ENCODE results near the gene PCDHGB5.
"Not testable (repeated sequence)": the region's sequence is repeated elsewhere in the genome, so short reads cannot be mapped to it uniquely, and the experiment has no call there.

PCDHGB5 gene

DNA sequence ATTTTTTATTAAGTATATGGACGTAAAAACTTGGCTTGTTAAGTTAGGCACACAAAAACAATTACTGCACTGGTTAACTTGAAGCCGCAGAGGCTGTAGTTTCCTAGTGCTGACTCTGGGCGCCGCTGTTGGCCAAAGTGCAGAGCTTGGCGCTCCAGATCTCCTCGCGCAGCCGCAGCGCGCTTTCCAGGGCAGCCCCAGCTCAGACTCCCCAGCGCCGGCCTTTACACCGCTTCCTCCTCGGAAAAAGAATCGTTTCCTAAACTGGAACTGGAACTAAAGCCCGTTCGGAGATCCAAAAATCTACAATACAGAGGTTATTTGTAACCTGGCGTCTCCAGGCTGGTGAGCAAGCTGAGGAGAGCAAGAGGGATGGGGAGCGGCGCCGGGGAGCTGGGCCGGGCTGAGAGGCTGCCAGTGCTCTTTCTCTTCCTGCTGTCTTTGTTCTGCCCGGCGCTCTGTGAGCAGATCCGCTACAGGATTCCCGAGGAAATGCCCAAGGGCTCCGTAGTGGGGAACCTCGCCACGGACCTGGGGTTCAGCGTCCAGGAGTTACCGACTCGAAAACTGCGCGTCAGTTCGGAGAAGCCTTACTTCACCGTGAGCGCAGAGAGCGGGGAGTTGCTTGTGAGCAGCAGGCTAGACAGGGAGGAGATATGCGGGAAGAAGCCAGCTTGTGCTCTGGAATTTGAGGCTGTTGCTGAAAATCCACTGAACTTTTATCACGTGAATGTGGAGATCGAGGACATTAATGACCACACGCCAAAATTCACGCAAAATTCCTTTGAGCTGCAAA lies at the start of gene PCDHGB5:
Gene PCDHGB5, plus strand, starts transcription at position 192 of the 796 bp plus-strand sequence. Its CDS starts 181 bp downstream, at position 373.
- DNase-seq (ENCODE audit: low spot score): peak; percentile 39

GRCh38 chr5:141349917-141350619 lies 47.7 kb upstream of the PCDHGB5 start, which contains the start of gene PCDHGB1:
Gene PCDHGB1 (plus strand): TSS chr5:141350099. CDS start chr5:141350261, 162 bp downstream.
- DNase-seq (ENCODE audit: low spot score): peak; percentile 68

GRCh38 chr5:141351591-141351990 lies 46.2 kb upstream of the PCDHGB5 start:
- DNase-seq (ENCODE audit: low spot score): no peak

DNA sequence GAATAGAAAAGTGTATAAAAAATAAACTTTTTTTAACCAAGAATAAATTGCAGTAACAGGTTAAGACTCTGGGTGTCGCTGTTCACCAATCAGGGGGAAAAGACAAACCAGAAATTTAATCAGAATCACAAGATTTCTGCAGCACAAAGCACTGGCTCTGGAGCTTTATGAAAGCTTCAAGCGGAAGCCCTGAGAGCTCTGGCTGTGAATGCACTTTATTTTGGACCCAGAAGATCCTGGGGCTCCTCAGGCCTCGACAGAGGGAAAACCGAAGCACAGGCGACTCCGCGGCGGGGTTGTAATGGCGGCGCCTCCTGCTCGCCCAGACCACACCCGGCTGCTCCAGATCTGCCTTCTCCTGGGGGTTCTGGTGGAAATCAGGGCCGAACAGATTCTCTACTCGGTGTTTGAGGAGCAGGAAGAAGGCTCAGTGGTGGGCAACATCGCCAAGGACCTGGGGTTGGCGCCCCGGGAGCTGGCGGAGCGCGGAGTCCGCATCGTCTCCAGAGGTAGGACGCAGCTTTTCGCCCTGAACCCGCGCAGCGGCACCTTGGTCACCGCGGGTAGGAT lies 42.8 kb upstream of the PCDHGB5 start, which contains the start of gene PCDHGA4:
Gene PCDHGA4, plus strand, starts transcription at position 122 of the 570 bp plus-strand sequence. Its CDS starts 87 bp downstream, at position 209.
- peak; percentile 48 for DNase-seq (ENCODE audit: low spot score)

DNA sequence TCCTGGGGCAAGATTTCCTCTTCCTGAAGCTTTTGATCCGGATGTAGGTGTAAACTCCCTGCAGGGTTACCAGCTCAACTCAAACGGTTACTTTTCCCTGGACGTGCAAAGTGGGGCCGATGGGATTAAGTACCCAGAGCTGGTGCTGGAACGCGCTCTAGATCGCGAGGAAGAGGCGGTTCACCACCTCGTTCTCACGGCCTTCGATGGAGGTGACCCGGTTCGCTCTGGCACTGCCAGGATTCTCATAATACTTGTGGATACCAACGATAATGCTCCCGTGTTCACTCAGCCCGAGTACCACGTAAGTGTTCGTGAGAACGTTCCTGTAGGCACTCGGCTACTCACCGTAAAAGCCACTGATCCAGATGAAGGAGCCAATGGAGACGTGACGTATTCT lies 42.1 kb upstream of the PCDHGB5 start:
- no peak for DNase-seq (ENCODE audit: low spot score)

DNA sequence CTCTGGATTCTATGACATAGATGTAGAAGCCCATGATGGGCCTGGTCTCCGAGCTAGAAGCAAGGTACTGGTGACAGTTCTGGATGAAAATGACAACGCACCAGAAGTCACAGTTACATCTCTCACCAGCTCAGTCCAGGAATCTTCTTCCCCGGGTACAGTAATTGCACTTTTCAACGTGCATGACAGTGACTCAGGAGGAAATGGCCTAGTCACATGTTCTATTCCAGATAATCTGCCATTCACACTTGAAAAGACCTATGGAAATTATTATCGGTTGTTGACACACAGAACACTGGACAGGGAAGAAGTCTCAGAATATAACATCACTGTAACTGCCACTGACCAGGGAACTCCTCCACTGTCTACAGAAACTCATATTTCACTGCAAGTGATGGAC lies 41.6 kb upstream of the PCDHGB5 start:
- no peak for DNase-seq (ENCODE audit: low spot score)

DNA sequence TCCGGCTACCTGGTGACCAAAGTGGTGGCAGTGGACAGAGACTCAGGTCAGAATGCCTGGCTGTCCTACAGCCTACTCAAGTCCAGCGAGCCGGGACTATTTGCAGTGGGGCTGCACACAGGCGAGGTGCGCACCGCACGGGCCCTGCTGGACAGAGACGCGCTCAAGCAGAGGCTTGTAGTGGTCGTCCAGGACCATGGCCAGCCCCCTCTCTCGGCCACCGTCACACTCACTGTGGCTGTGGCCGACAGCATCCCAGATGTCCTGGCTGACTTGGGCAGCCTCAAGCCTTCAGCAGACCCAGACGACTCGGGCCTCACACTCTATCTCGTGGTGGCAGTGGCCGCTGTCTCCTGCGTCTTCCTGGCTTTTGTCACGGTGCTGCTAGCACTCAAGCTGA lies 40.8 kb upstream of the PCDHGB5 start:
- no peak for DNase-seq (ENCODE audit: low spot score)

DNA sequence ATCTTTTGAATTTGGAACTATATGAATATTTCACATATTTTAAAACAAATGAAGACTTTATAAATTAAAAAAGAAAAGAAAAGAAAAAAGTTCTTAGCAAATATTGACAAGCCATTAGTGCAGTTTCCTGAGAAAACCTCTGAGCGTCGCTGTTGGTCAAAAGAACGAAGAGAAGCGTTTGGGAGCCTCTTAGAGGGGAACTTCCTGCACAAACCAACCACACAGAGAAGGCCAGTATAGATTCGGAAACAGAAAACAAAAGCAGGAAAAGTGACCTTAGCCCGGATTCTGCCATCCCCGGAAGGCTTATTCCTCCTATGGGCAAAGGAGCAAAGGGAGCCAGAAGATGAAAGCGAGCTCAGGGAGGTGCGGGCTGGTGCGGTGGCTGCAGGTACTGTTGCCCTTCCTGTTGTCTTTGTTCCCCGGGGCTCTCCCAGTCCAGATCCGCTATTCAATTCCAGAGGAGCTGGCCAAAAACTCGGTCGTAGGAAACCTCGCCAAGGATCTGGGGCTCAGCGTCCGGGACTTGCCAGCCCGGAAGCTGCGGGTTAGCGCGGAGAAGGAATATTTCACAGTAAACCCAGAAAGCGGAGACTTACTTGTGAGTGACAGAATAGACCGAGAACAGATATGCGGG lies 37.8 kb upstream of the PCDHGB5 start, which contains the start of gene PCDHGB2:
Gene PCDHGB2, plus strand, starts transcription at position 205 of the 637 bp plus-strand sequence. Its CDS starts 142 bp downstream, at position 347.
- peak; percentile 45 for DNase-seq (ENCODE audit: low spot score)

- DNase-seq (ENCODE audit: low spot score): no peak
Observed at GRCh38 chr5:141360685-141361084, 37.1 kb upstream of the PCDHGB5 start.

DNA sequence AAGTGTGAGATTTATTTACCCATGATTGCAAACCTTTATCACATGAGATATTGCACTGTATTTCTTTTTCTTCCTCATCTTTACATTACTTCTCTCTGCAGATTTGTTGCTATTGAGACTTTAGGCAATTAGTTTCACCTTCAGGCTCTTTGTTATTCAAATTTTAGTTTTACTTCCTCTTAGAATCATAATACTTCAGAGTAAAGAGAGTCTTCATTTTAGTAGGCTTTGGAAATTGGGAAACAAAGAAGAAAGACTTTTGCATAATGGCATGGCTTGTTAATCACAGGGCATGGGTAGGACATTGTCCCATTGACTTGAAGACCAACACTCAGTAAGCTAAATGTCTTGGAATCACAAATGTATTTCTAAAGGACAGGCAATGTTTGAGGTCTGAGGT lies 35.0 kb upstream of the PCDHGB5 start:
- no peak for DNase-seq (ENCODE audit: low spot score)

GRCh38 chr5:141363952-141364660 lies 33.6 kb upstream of the PCDHGB5 start, which contains the start of gene PCDHGA5:
Gene PCDHGA5 (plus strand): TSS chr5:141364162. CDS start chr5:141364331, 169 bp downstream.
- no peak for DNase-seq (ENCODE audit: low spot score)

GRCh38 chr5:141366016-141366896 lies 31.5 kb upstream of the PCDHGB5 start:
- DNase-seq (ENCODE audit: low spot score): no peak

DNA sequence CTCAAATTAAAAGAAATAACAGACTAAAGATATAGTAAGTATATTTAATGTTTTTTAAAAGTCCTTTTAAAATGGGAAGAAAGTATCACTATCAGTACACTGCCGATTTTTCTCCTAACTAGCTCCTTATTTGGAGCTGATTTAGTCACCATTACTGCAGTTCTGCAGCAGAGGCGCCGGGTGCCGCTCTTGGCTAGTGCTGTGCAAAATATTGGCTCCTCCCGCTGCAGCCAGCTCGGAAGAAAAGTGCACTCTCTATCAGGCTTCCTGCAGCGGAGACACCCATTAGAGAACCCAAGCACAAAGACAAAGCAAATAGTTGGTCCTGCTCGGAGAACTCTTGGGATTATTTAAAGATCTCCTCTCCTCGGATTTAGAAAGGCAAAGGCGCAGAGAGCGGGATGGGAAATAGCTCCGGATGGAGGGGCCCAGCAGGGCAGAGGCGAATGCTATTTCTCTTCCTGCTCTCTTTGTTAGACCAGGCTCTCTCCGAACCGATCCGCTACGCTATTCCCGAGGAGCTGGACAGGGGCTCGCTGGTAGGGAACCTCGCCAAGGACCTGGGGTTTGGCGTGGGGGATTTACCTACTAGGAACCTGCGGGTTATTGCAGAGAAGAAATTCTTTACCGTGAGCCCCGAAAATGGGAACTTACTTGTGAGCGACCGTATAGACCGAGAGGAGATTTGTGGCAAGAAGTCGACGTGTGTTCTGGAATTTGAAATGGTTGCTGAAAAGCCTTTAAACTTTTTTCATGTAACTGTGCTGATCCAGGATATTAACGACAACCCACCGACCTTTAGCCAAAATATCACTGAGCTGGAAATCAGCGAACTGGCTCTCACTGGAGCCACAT lies 27.5 kb upstream of the PCDHGB5 start, which contains the start of gene PCDHGB3:
Gene PCDHGB3, plus strand, starts transcription at position 249 of the 855 bp plus-strand sequence. Its CDS starts 153 bp downstream, at position 402.
- peak; percentile 86 for DNase-seq (ENCODE audit: low spot score)

DNA sequence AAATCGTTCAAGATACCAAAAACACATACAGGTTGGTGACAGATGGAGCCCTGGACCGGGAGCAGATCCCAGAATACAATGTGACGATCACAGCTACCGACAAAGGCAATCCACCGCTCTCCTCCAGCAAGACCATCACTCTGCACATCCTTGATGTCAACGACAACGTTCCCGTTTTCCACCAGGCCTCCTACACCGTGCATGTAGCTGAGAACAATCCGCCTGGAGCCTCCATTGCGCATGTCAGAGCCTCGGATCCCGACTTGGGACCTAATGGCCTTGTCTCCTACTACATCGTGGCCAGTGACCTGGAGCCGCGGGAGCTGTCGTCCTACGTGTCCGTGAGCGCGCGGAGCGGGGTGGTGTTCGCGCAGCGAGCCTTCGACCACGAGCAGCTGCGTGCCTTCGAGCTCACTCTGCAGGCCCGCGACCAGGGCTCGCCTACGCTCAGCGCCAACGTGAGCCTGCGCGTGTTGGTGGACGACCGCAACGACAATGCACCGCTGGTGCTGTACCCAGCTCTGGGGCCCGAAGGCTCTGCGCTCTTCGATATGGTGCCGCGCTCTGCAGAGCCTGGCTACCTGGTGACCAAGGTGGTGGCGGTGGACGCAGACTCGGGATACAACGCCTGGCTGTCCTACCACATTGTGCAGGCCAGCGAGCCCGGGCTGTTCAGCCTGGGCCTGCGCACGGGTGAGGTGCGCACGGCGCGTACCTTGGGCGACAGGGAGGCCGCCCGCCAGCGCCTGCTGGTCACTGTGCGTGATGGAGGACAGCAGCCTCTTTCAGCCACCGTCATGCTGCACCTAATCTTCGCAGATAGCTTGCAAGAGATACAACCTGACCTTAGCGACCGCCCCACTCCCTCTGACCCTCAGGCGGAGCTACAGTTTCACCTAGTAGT lies 25.9 kb upstream of the PCDHGB5 start:
- DNase-seq (ENCODE audit: low spot score): no peak

DNA sequence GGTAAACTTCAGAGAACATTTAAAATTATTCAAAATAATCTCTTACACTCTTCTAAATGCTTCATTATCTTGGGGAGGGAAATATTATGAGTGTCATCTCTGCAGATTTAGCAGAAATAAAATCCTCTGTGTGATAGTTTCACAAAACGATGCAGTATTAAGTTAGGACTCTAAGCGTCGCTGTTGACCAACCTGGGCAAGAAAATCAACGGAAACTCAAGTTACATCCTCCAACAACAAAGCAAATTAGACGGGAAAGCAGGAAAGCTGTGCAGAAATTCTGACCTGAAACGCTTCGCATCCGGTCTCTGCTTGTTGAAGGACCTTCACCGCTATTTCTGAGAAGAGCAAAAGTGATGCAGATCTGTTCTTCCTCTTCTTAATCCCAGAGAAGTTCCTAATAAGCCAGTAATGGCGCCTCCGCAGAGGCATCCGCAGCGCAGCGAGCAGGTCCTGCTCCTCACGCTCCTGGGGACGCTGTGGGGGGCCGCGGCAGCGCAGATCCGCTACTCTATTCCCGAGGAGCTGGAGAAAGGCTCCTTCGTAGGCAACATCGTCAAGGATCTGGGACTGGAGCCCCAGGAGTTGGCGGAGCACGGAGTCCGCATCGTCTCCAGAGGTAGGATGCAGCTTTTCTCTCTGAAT lies 24.0 kb upstream of the PCDHGB5 start, which contains the start of gene PCDHGA6:
Gene PCDHGA6, plus strand, starts transcription at position 219 of the 645 bp plus-strand sequence. Its CDS starts 193 bp downstream, at position 412.
- peak; percentile 48 for DNase-seq (ENCODE audit: low spot score)

DNA sequence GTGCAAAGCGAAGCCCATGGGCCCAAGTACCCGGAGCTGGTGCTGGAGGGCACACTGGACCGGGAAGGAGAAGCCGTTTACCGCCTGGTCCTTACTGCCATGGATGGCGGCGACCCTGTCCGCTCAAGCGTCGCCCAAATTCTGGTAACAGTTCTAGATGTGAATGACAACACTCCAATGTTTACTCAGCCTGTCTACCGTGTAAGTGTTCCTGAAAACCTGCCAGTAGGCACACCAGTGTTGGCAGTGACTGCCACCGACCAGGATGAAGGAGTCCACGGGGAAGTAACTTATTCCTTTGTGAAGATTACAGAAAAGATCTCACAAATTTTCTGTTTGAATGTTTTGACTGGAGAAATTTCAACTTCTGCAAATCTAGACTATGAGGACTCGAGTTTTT lies 23.1 kb upstream of the PCDHGB5 start:
- DNase-seq (ENCODE audit: low spot score): no peak

DNA sequence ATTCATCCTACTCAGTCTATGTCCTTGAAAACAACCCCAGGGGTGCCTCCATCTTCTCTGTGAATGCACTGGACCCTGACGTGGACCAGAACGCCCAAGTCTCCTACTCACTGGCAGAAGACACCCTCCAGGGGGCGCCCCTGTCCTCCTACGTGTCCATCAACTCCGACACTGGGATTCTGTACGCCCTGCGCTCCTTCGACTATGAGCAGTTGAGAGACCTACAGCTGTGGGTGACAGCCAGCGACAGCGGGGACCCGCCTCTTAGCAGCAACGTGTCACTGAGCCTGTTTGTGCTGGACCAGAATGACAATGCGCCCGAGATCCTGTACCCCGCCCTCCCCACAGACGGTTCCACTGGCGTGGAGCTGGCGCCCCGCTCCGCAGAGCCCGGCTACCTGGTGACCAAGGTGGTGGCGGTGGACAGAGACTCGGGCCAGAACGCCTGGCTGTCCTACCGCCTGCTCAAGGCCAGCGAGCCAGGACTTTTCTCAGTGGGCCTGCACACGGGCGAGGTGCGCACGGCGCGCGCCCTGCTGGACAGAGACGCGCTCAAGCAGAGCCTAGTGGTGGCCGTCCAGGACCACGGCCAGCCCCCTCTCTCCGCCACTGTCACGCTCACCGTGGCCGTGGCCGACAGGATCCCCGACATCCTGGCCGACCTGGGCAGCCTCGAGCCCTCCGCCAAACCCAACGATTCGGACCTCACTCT lies 22.1 kb upstream of the PCDHGB5 start:
- DNase-seq (ENCODE audit: low spot score): not testable (repeated sequence)

Measured in GM03348 (cell line).